Measurements from ENCODE around the gene VPS52.
A peak's percentile ranks its signal among the peaks of the same experiment; 100 is the strongest.

VPS52 gene

DNA sequence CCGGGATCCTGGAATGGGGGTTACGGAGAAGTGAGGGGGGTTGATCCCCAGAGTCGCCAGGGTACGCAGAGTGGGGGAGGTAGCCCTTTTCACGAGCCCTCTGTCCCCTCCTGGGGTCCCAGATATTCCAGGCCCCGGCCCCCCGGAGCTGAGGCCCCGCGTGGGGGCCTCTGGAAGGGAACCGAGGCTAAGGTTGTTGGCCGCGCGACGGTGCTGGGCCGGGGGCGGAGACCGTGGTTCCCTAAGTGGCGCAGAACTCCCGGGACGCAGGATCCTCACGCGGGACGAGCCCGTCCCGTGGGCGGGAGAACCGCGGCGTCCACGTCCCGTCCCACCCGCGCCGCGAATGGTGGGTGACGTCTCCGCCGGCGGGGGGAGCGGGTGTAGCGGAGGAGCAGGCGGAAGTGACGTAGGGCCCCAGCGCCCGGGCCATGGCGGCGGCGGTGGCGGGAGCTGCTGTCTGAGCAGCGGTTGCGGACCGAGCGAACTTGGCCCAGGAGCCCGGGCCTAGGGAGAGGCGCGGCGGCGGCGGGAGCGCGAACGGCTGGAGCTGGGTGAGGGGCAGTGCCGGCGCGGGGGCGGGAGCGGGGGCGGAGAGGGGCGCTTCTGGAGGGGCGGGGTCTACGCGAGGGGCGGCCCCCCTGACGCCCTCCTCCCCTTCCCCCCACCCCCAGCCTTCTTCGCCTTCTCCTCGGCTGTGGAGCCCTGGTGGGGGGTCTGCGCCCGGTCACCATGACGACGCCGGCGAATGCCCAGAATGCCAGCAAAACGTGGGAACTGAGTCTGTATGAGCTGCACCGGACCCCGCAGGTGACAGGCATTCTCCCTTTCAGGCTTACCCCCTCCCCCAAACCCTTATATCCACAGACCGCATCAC lies 63.3 kb downstream of the VPS52 start, which contains the start of gene RING1:
Gene RING1, plus strand, starts transcription at position 410 of the 877 bp plus-strand sequence. Its CDS starts 323 bp downstream, at position 733.
- DNase-seq: peak; percentile 84

GRCh38 chr6:33207552-33208090 lies 64.1 kb downstream of the VPS52 start:
- no peak for DNase-seq

GRCh38 chr6:33206864-33207551 lies 64.7 kb downstream of the VPS52 start:
- no peak for DNase-seq

DNA sequence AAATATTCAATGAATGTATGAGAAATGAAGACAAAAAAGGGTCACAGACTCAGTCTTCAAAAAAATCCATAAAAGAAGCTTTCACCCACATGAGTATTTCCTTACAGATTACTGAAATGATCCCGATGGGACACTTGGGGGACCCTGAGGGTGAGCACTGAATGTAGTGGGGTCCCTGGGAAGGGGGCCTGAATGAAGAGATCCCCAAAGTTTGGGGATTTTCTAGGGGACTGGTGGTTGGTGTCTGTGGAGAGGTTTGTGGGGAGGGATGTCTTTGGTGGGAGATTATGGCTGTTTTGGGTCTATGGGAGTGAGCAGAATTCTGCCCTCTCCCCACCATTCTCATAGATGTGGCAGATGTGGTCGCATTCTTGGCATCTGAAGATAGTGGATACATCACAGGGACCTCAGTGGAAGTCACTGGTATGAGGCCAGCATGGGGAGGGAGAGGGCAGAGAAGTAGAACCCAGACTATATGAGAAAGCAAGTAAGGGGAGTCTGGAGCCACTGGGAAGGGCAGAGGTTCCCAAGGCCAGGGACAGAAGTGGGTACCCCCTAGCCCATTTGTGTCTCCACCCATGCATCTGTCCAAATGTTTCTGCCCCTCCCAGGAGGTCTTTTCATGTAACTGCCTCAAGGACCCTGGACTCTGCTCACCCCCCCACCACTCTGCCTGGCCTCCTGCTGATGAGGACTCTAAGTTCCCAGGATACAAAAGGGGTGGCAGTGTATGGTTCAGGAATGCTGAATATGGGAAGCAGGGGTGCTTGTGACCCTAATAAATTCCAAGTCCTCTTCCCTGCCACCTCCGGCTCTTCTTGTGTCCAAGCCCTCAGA lies 65.4 kb downstream of the VPS52 start:
- DNase-seq: no peak

- DNase-seq: no peak
Observed at GRCh38 chr6:33205191-33206026, 66.3 kb downstream of the VPS52 start.

DNA sequence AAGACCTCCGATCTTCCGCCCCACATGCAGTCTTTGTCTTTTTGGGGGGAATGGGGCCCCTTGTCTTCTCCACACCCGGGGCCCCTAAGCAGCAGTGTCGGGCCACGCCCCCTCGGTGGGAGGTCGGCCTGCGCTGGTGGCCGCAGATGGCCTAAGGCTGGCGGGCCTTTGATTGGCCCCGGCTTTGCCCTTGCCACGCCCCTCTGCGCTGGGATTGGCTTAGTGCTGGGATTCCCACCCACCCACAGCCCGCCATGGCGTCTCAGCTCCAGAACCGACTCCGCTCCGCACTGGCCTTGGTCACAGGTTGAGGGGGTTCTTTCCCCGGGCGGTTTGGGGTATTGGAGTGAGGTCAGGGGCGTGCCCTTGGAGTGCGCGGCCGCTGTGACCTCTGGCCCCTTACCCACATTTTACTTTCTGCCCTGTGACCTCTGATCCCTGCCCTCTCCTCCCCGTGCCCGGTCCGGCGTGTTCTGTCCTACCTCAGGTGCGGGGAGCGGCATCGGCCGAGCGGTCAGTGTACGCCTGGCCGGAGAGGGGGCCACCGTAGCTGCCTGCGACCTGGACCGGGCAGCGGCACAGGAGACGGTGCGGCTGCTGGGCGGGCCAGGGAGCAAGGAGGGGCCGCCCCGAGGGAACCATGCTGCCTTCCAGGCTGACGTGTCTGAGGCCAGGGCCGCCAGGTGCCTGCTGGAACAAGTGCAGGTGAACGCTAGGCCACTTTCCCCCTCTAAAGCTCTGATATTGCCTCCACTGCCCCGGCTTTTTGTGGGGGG lies 67.1 kb downstream of the VPS52 start, which contains the start of gene HSD17B8:
Gene HSD17B8, plus strand, starts transcription at position 241 of the 776 bp plus-strand sequence. Its CDS starts 14 bp downstream, at position 255.
- peak; percentile 89 for DNase-seq

GRCh38 chr6:33204165-33204414 lies 67.6 kb downstream of the VPS52 start:
- no peak for DNase-seq

DNA sequence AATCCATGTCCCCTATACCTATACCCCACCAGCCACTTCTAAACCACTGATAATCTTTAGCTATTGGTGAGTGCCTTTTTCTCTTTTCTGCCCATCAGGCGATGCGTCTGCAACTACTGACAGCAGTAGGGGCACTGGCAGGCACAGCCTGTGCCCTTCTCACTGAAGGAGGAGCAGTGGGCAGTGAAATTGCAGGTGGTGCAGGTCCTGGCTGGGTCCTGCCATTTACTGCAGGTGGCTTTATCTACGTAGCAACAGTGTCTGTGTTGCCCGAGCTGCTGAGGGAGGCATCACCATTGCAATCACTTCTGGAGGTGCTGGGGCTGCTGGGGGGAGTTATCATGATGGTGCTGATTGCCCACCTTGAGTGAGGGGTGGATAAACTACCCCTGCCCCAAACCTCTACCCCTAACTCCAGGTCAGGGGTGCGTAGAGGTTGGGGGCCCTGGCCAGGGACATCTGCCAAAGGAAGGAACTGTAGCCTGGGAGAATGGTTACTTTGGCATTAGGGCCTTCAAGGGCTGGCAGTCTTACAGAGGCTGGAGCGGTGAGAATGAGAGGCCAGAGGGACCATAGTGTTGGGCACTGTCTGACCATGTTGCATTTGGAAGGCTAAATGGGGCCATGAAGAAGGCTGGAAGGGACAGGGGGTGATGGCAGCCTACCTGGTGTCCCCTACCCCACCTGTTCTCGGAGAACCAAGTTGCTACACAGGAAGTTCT lies 68.1 kb downstream of the VPS52 start:
- DNase-seq: no peak

DNA sequence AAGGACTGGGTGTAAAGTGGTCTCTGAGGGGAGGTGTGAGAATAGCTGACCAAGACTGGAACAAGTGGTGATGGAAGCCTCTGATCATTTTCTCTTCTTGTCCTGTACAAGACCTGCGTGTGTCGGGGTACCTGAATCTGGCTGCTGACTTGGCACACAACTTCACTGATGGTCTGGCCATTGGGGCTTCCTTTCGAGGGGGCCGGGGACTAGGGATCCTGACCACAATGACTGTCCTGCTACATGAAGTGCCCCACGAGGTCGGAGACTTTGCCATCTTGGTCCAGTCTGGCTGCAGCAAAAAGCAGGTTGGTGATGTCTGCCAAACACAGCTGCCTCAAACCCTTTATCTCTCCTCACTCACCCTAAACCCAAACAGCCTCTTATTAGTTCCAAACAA lies 68.9 kb downstream of the VPS52 start:
- no peak for DNase-seq

DNA sequence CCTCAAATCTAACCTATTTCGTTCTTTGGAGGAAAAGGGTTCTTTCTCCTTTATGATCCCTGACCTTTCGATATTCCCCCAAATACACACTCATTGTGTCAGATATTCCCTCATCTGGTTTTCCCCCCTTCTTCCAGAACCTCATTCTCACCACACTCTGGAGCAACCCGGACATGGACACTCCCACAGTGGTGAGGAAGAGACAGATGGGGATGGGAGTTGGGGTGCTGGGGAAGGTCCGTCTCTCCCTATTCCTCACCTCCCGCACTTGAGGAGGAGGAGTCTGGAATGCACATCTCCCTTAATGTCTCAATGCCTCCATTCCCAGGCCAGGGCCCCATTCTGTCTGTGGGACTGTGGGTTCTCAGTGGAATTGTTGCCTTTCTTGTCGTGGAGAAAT lies 69.7 kb downstream of the VPS52 start:
- DNase-seq: no peak

DNA sequence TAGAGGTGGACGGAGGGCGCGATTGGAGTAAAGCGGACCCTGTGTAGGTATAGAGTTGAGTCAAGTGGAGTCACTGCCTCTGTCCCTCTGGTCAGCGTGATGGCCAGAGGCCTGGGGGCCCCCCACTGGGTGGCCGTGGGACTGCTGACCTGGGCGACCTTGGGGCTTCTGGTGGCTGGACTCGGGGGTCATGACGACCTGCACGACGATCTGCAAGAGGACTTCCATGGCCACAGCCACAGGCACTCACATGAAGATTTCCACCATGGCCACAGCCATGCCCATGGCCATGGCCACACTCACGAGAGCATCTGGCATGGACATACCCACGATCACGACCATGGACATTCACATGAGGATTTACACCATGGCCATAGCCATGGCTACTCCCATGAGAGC lies 70.5 kb downstream of the VPS52 start:
- no peak for DNase-seq
